ENCODE measurements around the gene KLF3.
"Not testable (repeated sequence)": the region's sequence is repeated elsewhere in the genome, so short reads cannot be mapped to it uniquely, and the experiment has no call there.

Gene KLF3

GRCh38 chr4:38663801-38664705, at the start of gene KLF3:
Gene KLF3, plus strand, starts transcription at chr4:38664199. Its CDS starts 16,427 bp downstream, at chr4:38680626.
- no peak for DNase-seq

DNA sequence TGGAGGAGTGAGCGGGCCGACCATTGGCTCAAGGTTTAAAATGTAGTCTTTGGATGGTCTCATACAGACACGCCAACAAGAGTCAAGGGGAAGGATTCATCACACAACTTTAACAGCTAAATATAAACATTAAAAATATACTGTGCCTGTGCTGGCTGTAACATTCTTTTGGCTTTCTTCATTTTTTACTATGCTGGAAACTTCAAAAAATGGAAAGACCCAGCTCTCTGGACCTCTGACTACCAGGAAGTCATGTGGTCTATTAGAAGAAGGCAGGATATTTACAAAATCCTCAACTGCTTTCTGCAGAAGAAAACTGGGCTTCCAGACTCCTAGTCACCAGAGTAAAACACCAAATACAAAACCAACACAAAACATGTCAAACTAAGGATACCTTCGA, 49.8 kb upstream of the KLF3 start:
- no peak for DNase-seq

GRCh38 chr4:38615847-38616246, 48.2 kb upstream of the KLF3 start:
- DNase-seq: no peak

DNA sequence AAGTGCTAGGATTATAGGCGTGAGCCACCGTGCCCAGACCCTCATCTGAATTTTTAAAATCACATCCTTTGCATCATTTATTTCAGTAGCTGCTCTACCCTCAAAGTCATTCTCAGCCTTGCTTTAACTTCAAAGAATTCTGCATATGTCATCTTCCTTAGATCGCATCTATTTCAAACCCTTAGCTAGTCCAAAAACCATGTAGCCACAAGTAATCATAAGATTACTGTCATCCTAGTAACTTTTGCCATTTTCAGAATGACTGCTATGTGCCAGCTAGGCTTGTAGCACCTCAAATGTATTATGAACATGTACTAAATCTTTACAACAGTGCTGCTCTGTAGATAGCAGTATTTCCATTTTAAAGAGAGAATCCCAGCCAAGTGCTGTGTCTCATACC, 45.5 kb upstream of the KLF3 start:
- no peak for DNase-seq

- no peak for DNase-seq
These were observed 44.7 kb upstream of the KLF3 start for GRCh38 chr4:38619316-38619715.

- no peak for DNase-seq
These were observed 43.9 kb upstream of the KLF3 start for GRCh38 chr4:38620065-38620464.

DNA sequence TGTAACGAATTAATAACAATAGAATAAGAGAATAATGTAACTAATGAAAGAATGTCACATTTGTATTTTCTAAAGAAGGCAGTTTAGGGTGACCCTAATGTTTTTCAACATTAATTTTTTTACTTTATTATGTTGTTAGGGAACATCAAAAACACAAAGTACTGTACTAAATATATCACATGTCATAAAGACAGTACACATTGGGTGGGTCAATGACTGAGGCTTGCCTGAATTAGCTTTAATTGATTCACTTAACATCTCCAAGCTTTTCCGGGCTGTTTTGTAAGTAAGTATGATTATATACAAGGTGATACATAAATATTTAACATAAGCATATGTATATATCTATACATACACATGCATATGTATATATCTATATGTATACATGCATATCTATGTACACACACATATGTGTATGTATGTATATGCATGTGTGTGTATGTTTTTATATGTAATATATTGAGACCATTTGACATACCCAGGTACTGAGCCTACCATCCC, 43.4 kb upstream of the KLF3 start:
- no peak for DNase-seq

DNA sequence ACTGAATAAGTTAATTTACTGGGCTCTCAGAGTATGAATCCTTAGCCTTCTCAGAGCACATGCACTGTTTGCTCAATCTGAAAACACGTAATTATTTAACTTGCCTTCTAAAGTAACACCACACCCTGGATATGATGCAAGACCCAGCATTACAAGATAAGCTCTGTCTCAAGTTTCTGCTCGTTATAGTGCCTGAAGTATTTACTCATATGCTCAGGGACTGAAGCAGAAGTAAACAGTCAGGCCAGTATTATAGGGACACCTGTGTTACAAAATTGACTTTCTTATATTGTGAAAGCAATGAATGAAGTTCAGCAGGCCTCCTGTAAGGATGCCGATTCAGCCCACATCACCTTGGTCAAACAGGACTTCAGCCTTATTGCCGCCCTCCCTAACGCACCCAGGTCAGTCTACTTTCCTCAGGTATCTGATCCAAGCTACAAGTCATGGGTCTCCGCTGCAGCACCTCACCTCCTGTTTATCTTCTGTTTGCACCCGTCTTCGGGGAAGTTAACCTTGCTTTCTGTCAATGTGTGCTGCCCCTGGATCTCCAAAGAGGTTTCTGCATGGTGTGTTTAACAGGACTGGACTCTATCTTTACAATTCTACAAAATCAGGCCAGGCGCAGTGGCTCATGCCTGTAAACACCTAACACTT, 42.8 kb upstream of the KLF3 start:
- peak in 1 of 2 experiments; percentile 8 for DNase-seq

DNA sequence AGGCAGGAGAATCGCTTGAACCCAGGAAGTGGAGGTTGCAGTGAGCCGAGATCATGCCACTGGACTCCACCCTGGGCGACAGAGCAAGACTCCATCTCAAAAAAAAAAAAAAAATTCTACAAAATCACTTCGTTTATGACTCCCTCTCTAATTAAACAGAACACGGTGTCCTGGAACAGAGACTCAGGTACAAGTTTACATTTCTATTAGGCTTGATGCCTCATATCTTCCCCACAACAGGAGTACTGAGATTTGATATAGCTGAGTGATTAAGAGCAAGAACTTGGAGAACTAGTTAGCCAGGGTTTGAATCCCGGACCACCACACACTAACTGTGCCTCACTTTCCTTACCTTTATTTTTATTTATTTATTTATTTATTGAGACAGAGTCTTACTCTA, 42.2 kb upstream of the KLF3 start:
- no peak for DNase-seq

DNA sequence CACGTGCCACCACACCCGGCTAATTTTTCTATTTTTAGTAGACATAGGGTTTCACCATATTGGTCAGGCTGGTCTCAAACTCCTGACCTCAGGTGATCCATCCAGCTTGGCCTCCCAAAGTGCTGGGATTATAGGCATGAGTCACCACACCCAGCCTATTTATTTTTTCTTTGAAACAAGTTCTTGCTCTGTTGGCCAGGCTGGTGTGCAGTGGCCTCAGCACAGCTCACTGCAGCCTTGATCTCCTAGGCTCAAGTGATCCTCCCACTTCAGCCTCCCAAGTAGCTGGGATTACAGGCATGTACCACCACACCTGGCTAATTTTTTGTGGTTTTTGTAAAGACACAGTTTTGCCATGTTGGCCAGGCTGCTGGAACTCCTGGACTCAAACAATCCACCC, 41.7 kb upstream of the KLF3 start:
- DNase-seq: not testable (repeated sequence)

- DNase-seq: no peak
These were observed 40.7 kb upstream of the KLF3 start for GRCh38 chr4:38623260-38623659.

DNA sequence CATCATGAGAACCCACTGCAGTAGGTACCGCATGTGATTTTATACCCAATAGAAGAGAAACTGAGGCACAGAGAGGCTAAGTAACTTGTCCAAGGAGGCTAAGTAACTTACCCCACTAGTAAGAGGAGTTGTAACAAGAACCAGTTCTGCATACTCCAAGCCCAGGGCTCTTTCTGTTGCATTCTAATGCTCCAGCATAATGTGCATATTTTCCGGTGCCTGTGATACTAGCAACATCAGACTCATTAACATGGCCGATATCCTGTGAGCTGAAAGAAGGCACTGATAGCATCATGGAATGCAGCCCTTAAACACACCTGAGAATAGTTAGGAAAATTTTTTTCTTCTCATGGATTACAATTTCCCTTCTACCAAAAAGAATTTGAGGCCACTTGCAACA, 39.7 kb upstream of the KLF3 start:
- no peak for DNase-seq

GRCh38 chr4:38625508-38625907, 38.5 kb upstream of the KLF3 start:
- DNase-seq: no peak

DNA sequence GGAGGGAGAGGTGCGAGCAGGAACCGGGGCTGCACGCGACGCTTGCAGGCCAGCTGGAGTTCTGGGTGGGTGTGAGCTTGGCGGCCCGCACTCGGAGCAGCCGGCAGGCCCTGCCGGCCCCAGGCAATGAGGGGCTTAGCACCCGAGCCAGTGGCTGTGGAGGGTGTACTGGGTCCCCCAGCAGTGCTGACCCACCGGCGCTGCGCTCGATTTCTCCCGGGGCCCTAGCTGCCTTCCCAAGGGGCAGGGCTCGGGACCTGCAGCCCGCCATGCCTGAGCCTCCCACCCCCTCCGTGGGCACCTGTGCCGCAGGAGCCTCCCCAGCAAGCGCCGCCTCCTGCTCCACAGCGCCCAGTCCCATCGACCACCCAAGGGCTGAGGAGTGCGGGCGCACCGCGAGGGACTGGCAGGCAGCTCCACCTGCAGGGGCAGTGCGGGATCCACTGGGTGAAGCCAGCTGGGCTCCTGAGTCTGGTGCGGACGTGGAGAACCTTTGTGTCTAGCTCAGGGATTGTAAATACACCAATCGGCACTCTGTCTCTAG, 37.0 kb upstream of the KLF3 start:
- not testable (repeated sequence) for DNase-seq

GRCh38 chr4:38630519-38630918, 33.5 kb upstream of the KLF3 start:
- no peak for DNase-seq

- no peak for DNase-seq
These were observed 29.8 kb upstream of the KLF3 start for GRCh38 chr4:38634047-38634759.

GRCh38 chr4:38639242-38639641, 24.8 kb upstream of the KLF3 start:
- no peak for DNase-seq

DNA sequence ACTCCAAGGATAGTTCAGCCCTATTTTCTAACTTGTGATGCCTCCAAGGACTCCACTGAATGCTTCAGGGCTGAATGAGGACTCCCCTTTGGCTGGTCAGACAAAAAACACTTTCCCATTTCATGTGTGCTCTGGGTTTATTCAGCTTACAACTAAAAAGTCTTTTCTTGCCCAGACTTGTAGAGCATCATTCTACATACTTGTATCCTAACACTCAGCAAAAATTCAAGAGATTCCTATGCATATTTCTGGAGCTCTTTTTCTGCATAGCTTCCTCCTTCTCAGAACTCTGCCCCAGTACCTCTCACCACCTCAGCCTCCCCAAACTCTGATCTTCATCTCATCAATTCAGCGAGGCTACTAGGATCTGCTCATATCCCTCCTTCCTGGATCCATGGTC, 22.2 kb upstream of the KLF3 start:
- no peak for DNase-seq

- no peak for DNase-seq
These were observed 19.8 kb upstream of the KLF3 start for GRCh38 chr4:38644201-38644600.

- DNase-seq: no peak
These were observed 16.7 kb upstream of the KLF3 start for GRCh38 chr4:38647101-38647819.

GRCh38 chr4:38650133-38650532, 13.9 kb upstream of the KLF3 start:
- no peak for DNase-seq

- DNase-seq: no peak
These were observed 9.7 kb upstream of the KLF3 start for GRCh38 chr4:38654273-38654672.

- no peak for DNase-seq
These were observed 7.9 kb upstream of the KLF3 start for GRCh38 chr4:38656111-38656510.
